Osteoblast (primary cell): Measurements from ENCODE around the gene TSPAN10. TPM values are rescaled to one million over a fixed set of nuclear protein-coding genes. Genes with fewer than 3 reads are reported as not detected.
A peak's percentile ranks its signal among the peaks of the same experiment; 100 is the strongest.

ENCODE experiments used
- DNase-seq: peaks from one replicate; pipeline ENCODE4 v3.0.0; 2011; ENCODE audit warnings: low spot score, mixed read lengths; ENCODE audit not compliant: insufficient read length; ENCODE audit errors: missing footprints
- H2AFZ ChIP-seq: 2 replicates; pipeline ENCODE4 v1.6.0; 2011; ENCODE audit warnings: mild to moderate bottlenecking, low read length
- H3K27ac ChIP-seq: 2 replicates; pipeline ENCODE4 v1.5.1; 2011; ENCODE audit warnings: mild to moderate bottlenecking, low read depth, low read length, moderate library complexity
- H3K27me3 ChIP-seq: 2 replicates; pipeline ENCODE4 v1.6.0; 2012; ENCODE audit warnings: mild to moderate bottlenecking, control low read depth, inconsistent platforms, low read length, moderate library complexity; ENCODE audit not compliant: insufficient read depth
- H3K36me3 ChIP-seq: 2 replicates; pipeline ENCODE4 v1.5.1; 2011; ENCODE audit warnings: mild to moderate bottlenecking, low read length, control low read depth, moderate library complexity; ENCODE audit not compliant: insufficient read depth
- H3K4me1 ChIP-seq: 2 replicates; pipeline ENCODE4 v1.5.1; 2011; ENCODE audit warnings: mild to moderate bottlenecking, low read length, control low read depth, moderate library complexity; ENCODE audit not compliant: insufficient read depth
- H3K4me2 ChIP-seq: 2 replicates; pipeline ENCODE4 v1.6.0; 2011; ENCODE audit warnings: mild to moderate bottlenecking, low read length; ENCODE audit not compliant: insufficient read depth
- H3K4me3 ChIP-seq: fragments of 200-600 bp; sonication (generic); 3 replicates; pipeline ENCODE4 v1.5.1; 2012; ENCODE audit warnings: mild to moderate bottlenecking, low read length, inconsistent platforms; ENCODE audit not compliant: insufficient read depth
- H3K79me2 ChIP-seq: 2 replicates; pipeline ENCODE4 v1.6.0; 2012; ENCODE audit warnings: mild to moderate bottlenecking, low read length, control low read depth, inconsistent platforms; ENCODE audit not compliant: insufficient read depth
- H3K9me3 ChIP-seq: 2 replicates; pipeline ENCODE4 v1.5.1; 2011; ENCODE audit warnings: low read depth, low read length, control low read depth
- H4K20me1 ChIP-seq: 2 replicates; pipeline ENCODE4 v1.6.0; 2012; ENCODE audit warnings: mild to moderate bottlenecking, low read length, control low read depth; ENCODE audit not compliant: insufficient read depth
- CTCF ChIP-seq: IDR thresholded peaks from 2 replicates; pipeline ENCODE4 v1.5.1; 2011; ENCODE audit warnings: mild to moderate bottlenecking, low read depth, low read length, moderate library complexity; ENCODE audit errors: extremely low read depth
- total RNA-seq: library from RNA; depleted of rRNA; stranded (reverse); fragments of >200 nt; gene quantifications from 2 replicates; pipeline ENCODE4 v1.2.3, GENCODE V29; 2012

The TSPAN10 gene
- total RNA-seq, 1 donor, result 2.9 TPM

GRCh38 chr17:81656118-81656743, 19.2 kb downstream of the TSPAN10 start, which contains the start of gene PDE6G:
Gene PDE6G, minus strand, starts transcription at chr17:81656542. Its CDS starts 3,237 bp downstream, at chr17:81653305.
- Histone ChIP-seq H3K27me3 (no peaks in the 10 kb centered on the region), H4K20me1 (no peaks in the 10 kb centered on the region), H3K27ac (no peak within 1 kb of the TSS), H3K79me2 (no peaks in the 10 kb centered on the region), H3K9me3 (no peaks in the 10 kb centered on the region), H2AFZ (no peak within 1 kb of the TSS), H3K4me1 (no peaks in the 10 kb centered on the region), H3K4me2 (no peak within 1 kb of the TSS), H3K4me3 (no peak within 1 kb of the TSS), H3K36me3 (no peaks in the 10 kb centered on the region)
- DNase-seq, result peak; percentile 46
- no peak for TF ChIP-seq CTCF

- Histone ChIP-seq H3K36me3 (no peaks in the 10 kb centered on the region), H3K79me2 (no peaks in the 10 kb centered on the region), H3K9me3 (no peaks in the 10 kb centered on the region), H3K4me1 (no peaks in the 10 kb centered on the region), H2AFZ (no peak overlapping the region), H3K4me2 (no peak overlapping the region), H3K4me3 (no peak overlapping the region), H3K27ac (no peak overlapping the region), H4K20me1 (no peaks in the 10 kb centered on the region), H3K27me3 (no peaks in the 10 kb centered on the region)
- TF ChIP-seq CTCF, result no peak
- peak; percentile 62 for DNase-seq
These were observed 19.8 kb downstream of the TSPAN10 start for GRCh38 chr17:81656835-81657234.

- no peaks in the 10 kb centered on the region for H3K9me3 ChIP-seq
- H3K4me2 ChIP-seq, result no peak overlapping the region
- no peaks in the 10 kb centered on the region for H3K4me1 ChIP-seq
- H2AFZ ChIP-seq, result no peak overlapping the region
- H3K27me3 ChIP-seq, result no peaks in the 10 kb centered on the region
- no peak for TF ChIP-seq CTCF
- H3K79me2 ChIP-seq, result no peaks in the 10 kb centered on the region
- H4K20me1 ChIP-seq, result no peaks in the 10 kb centered on the region
- H3K4me3 ChIP-seq, result no peak overlapping the region
- peak; percentile 66 for DNase-seq
- H3K36me3 ChIP-seq, result peaks cover 1% of the 10 kb centered on the region
- no peak overlapping the region for H3K27ac ChIP-seq
These were observed 22.0 kb downstream of the TSPAN10 start for GRCh38 chr17:81659038-81659437.

DNA sequence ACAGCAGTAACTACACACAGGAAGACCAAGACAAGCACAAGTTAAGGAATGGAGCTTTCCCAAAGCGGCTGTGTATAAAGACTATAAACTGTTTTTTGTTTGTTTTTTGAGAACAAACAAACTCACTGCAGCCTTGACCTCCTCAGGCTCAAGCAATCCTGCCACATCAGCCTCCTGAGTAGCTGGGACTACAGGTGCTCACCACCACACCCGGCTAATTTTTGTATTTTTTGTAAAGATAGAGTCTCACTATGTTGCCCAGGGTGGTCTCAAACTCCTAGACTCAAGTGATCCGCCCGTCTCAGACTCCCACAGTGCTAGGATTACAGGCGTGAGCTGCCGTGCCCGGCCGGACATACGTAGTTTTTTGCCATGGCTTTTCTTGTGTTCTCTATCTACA, 23.4 kb downstream of the TSPAN10 start:
- Histone ChIP-seq H2AFZ (no peak overlapping the region), H3K4me1 (peaks cover 2% of the 10 kb centered on the region), H3K36me3 (peaks cover 10% of the 10 kb centered on the region), H3K4me3 (no peak overlapping the region), H3K79me2 (peaks cover 5% of the 10 kb centered on the region), H3K27ac (no peak overlapping the region), H3K27me3 (no peaks in the 10 kb centered on the region), H3K4me2 (no peak overlapping the region), H3K9me3 (no peaks in the 10 kb centered on the region), H4K20me1 (no peaks in the 10 kb centered on the region)
- TF ChIP-seq CTCF, result no peak
- no peak for DNase-seq
